ENCODE data around the gene TMEM86A. TPM values are rescaled to one million over a fixed set of nuclear protein-coding genes. Genes with fewer than 3 reads are reported as not detected.
"Not testable (repeated sequence)": the region's sequence is repeated elsewhere in the genome, so short reads cannot be mapped to it uniquely, and the experiment has no call there.

TMEM86A gene
- total and polyA plus RNA-seq, 2 donors, result 1.9 TPM

GRCh38 chr11:18671246-18671645 lies 27.3 kb upstream of the TMEM86A start:
- H3K27ac ChIP-seq (ENCODE audit: low read depth in 1 of 2, low read length in 1 of 2), result no peak overlapping the region
- no peak for DNase-seq (ENCODE audit: low read depth in 6 of 9, low spot score in 9 of 9)
- WGBS, result over 99% methylated on average over 2 of the region's 2 CpGs

DNA sequence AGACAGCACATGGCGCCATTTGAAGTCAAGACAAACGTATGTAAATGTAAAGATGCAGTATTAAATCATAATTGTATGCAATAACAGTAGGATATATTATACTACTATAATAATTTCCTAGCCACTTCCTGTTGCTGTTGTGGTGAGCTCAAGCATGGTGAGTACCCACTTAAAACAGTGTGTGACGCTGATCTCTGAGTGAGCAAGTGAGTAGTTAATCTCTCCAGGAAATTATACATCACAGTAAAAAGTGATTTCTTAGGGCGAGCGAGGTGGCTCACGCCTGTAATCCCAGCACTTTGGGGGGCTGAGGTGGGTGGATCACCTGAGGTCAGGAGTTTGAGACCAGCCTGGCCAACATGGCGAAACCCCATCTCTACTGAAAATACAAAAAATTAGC lies 26.4 kb upstream of the TMEM86A start:
- H3K4me3 ChIP-seq (ENCODE audit: low read length in 2 of 2); H3K27ac ChIP-seq (ENCODE audit: low read depth in 1 of 2, low read length in 1 of 2); H3K4me1 ChIP-seq (ENCODE audit: control insufficient read depth in 2 of 2, insufficient read depth in 2 of 2, low read length in 2 of 2); H3K36me3 ChIP-seq (ENCODE audit: control insufficient read depth in 2 of 2, insufficient read depth in 2 of 2, low read length in 1 of 2); H3K27me3 ChIP-seq (ENCODE audit: control insufficient read depth in 2 of 2, insufficient read depth in 1 of 2, low read length in 1 of 2); H3K9me3 ChIP-seq (ENCODE audit: control insufficient read depth in 2 of 2, insufficient read depth in 1 of 2, low read length in 1 of 2): not testable (repeated sequence)
- DNase-seq (ENCODE audit: low read depth in 6 of 9, low spot score in 9 of 9), result peak in 3 of 9 donors; percentile 3 to 52 (median 22)
- WGBS, result 33% methylated on average over 7 of the region's 7 CpGs

More at GRCh38 chr11:18671246-18671645, 27.3 kb upstream of the TMEM86A start:
- Histone ChIP-seq H3K4me3 (ENCODE audit: low read length in 2 of 2) (no peak overlapping the region), H3K36me3 (ENCODE audit: control insufficient read depth in 2 of 2, insufficient read depth in 2 of 2, low read length in 1 of 2) (no peaks in the 10 kb centered on the region), H3K27me3 (ENCODE audit: control insufficient read depth in 2 of 2, insufficient read depth in 1 of 2, low read length in 1 of 2) (no peaks in the 10 kb centered on the region), H3K9me3 (ENCODE audit: control insufficient read depth in 2 of 2, insufficient read depth in 1 of 2, low read length in 1 of 2) (no peaks in the 10 kb centered on the region), H3K4me1 (ENCODE audit: control insufficient read depth in 2 of 2, insufficient read depth in 2 of 2, low read length in 2 of 2) (no peaks in the 10 kb centered on the region)

DNA sequence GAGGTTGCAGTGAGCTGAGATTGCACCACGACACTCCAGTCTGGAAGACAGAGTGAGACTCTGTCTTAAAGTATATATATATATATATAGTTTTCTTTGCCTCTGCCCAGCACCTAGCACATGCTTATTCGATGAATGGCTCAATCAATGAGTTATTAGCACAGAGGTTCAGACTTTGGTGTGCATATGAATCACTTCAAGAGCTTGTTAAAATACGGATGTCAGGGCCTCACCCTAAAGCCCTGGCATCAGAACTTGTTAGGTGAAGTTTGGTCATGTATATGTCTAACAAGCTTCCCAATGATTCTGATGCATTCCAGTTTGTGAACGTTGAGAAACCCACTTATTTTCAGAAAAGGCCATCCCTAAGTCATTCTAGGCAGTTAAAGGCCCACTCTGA lies 21.8 kb upstream of the TMEM86A start:
- no peak for DNase-seq (ENCODE audit: low read depth in 6 of 9, low spot score in 9 of 9)
- H3K27me3 ChIP-seq (ENCODE audit: control insufficient read depth in 2 of 2, insufficient read depth in 1 of 2, low read length in 1 of 2), result no peaks in the 10 kb centered on the region
- H3K4me1 ChIP-seq (ENCODE audit: control insufficient read depth in 2 of 2, insufficient read depth in 2 of 2, low read length in 2 of 2), result no peaks in the 10 kb centered on the region
- H3K4me3 ChIP-seq (ENCODE audit: low read length in 2 of 2), result no peak overlapping the region
- H3K27ac ChIP-seq (ENCODE audit: low read depth in 1 of 2, low read length in 1 of 2), result no peak overlapping the region
- H3K9me3 ChIP-seq (ENCODE audit: control insufficient read depth in 2 of 2, insufficient read depth in 1 of 2, low read length in 1 of 2), result no peaks in the 10 kb centered on the region
- H3K36me3 ChIP-seq (ENCODE audit: control insufficient read depth in 2 of 2, insufficient read depth in 2 of 2, low read length in 1 of 2), result no peaks in the 10 kb centered on the region
- WGBS, result 68% methylated on average over 4 of the region's 4 CpGs

DNA sequence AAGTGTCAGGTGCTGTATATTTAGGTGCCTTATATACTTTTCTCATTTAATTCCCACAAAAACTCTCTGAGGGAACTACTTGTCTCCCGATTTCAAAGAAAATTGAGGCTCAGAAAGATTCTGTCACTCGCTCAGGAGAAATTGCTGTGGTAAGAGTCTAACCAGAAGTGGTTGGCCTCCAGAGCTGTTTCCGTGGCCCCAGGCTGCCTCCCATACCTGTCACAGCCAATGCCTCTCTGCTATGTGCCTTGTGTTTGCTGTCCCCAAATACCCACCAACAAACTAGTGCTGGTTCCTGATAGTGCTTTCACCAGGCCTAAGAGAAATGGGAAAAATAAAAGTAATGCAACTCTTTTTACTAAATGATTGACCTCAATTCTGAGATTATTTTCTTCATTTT lies 21.0 kb upstream of the TMEM86A start:
- Histone ChIP-seq H3K27ac (ENCODE audit: low read depth in 1 of 2, low read length in 1 of 2) (no peak overlapping the region), H3K27me3 (ENCODE audit: control insufficient read depth in 2 of 2, insufficient read depth in 1 of 2, low read length in 1 of 2) (no peaks in the 10 kb centered on the region), H3K36me3 (ENCODE audit: control insufficient read depth in 2 of 2, insufficient read depth in 2 of 2, low read length in 1 of 2) (no peaks in the 10 kb centered on the region), H3K4me1 (ENCODE audit: control insufficient read depth in 2 of 2, insufficient read depth in 2 of 2, low read length in 2 of 2) (no peaks in the 10 kb centered on the region), H3K9me3 (ENCODE audit: control insufficient read depth in 2 of 2, insufficient read depth in 1 of 2, low read length in 1 of 2) (no peaks in the 10 kb centered on the region), H3K4me3 (ENCODE audit: low read length in 2 of 2) (no peak overlapping the region)
- no peak for DNase-seq (ENCODE audit: low read depth in 6 of 9, low spot score in 9 of 9)
- 96% methylated on average over 3 of the region's 3 CpGs for WGBS

- H3K27ac ChIP-seq (ENCODE audit: low read depth in 1 of 2, low read length in 1 of 2); H3K36me3 ChIP-seq (ENCODE audit: control insufficient read depth in 2 of 2, insufficient read depth in 2 of 2, low read length in 1 of 2); DNase-seq (ENCODE audit: low read depth in 6 of 9, low spot score in 9 of 9); H3K4me3 ChIP-seq (ENCODE audit: low read length in 2 of 2); H3K4me1 ChIP-seq (ENCODE audit: control insufficient read depth in 2 of 2, insufficient read depth in 2 of 2, low read length in 2 of 2); H3K9me3 ChIP-seq (ENCODE audit: control insufficient read depth in 2 of 2, insufficient read depth in 1 of 2, low read length in 1 of 2); H3K27me3 ChIP-seq (ENCODE audit: control insufficient read depth in 2 of 2, insufficient read depth in 1 of 2, low read length in 1 of 2): not testable (repeated sequence)
- WGBS, result 94% methylated on average over 1 of the region's 1 CpG
These were observed 16.6 kb upstream of the TMEM86A start for GRCh38 chr11:18681949-18682348.

DNA sequence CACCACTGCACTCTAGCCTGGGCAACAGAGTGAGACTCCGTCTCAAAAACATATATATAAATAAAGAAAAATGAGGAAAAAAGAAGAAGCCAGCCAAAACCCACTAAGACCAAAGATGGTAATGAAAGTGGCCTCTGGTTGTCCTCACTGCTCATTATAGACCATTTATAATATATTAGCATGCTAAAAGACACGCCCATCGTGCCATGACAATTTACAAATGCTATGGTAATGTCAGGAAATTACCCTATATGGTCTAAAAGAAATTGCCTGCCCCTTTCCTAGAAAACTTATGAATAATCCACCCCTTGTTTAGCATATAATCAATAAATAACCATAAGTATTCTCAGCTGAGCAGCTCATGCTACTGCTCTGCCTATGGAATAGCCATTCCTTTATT lies 16.1 kb upstream of the TMEM86A start:
- H3K27ac ChIP-seq (ENCODE audit: low read depth in 1 of 2, low read length in 1 of 2), result no peak overlapping the region
- no peak for DNase-seq (ENCODE audit: low read depth in 6 of 9, low spot score in 9 of 9)

GRCh38 chr11:18684267-18684666 lies 14.3 kb upstream of the TMEM86A start:
- WGBS, result 99% methylated on average over 1 of the region's 1 CpG
- no peaks in the 10 kb centered on the region for H3K27me3 ChIP-seq (ENCODE audit: control insufficient read depth in 2 of 2, insufficient read depth in 1 of 2, low read length in 1 of 2)
- no peaks in the 10 kb centered on the region for H3K4me1 ChIP-seq (ENCODE audit: control insufficient read depth in 2 of 2, insufficient read depth in 2 of 2, low read length in 2 of 2)
- H3K9me3 ChIP-seq (ENCODE audit: control insufficient read depth in 2 of 2, insufficient read depth in 1 of 2, low read length in 1 of 2), result no peaks in the 10 kb centered on the region
- no peak overlapping the region for H3K4me3 ChIP-seq (ENCODE audit: low read length in 2 of 2)
- no peak overlapping the region for H3K27ac ChIP-seq (ENCODE audit: low read depth in 1 of 2, low read length in 1 of 2)
- no peak for DNase-seq (ENCODE audit: low read depth in 6 of 9, low spot score in 9 of 9)
- H3K36me3 ChIP-seq (ENCODE audit: control insufficient read depth in 2 of 2, insufficient read depth in 2 of 2, low read length in 1 of 2), result no peaks in the 10 kb centered on the region

More for the DNA sequence above, 16.1 kb upstream of the TMEM86A start:
- Histone ChIP-seq H3K4me3 (ENCODE audit: low read length in 2 of 2) (no peak overlapping the region), H3K9me3 (ENCODE audit: control insufficient read depth in 2 of 2, insufficient read depth in 1 of 2, low read length in 1 of 2) (no peaks in the 10 kb centered on the region), H3K27me3 (ENCODE audit: control insufficient read depth in 2 of 2, insufficient read depth in 1 of 2, low read length in 1 of 2) (no peaks in the 10 kb centered on the region), H3K36me3 (ENCODE audit: control insufficient read depth in 2 of 2, insufficient read depth in 2 of 2, low read length in 1 of 2) (no peaks in the 10 kb centered on the region), H3K4me1 (ENCODE audit: control insufficient read depth in 2 of 2, insufficient read depth in 2 of 2, low read length in 2 of 2) (no peaks in the 10 kb centered on the region)
- WGBS, result 94% methylated on average over 3 of the region's 3 CpGs

GRCh38 chr11:18691467-18692140 lies 7.0 kb upstream of the TMEM86A start:
- H3K27me3 ChIP-seq (ENCODE audit: control insufficient read depth in 2 of 2, insufficient read depth in 1 of 2, low read length in 1 of 2); H3K27ac ChIP-seq (ENCODE audit: low read depth in 1 of 2, low read length in 1 of 2); H3K9me3 ChIP-seq (ENCODE audit: control insufficient read depth in 2 of 2, insufficient read depth in 1 of 2, low read length in 1 of 2); H3K36me3 ChIP-seq (ENCODE audit: control insufficient read depth in 2 of 2, insufficient read depth in 2 of 2, low read length in 1 of 2); DNase-seq (ENCODE audit: low read depth in 6 of 9, low spot score in 9 of 9); H3K4me1 ChIP-seq (ENCODE audit: control insufficient read depth in 2 of 2, insufficient read depth in 2 of 2, low read length in 2 of 2); H3K4me3 ChIP-seq (ENCODE audit: low read length in 2 of 2): not testable (repeated sequence)
- 95% methylated on average over 4 of the region's 4 CpGs for WGBS

DNA sequence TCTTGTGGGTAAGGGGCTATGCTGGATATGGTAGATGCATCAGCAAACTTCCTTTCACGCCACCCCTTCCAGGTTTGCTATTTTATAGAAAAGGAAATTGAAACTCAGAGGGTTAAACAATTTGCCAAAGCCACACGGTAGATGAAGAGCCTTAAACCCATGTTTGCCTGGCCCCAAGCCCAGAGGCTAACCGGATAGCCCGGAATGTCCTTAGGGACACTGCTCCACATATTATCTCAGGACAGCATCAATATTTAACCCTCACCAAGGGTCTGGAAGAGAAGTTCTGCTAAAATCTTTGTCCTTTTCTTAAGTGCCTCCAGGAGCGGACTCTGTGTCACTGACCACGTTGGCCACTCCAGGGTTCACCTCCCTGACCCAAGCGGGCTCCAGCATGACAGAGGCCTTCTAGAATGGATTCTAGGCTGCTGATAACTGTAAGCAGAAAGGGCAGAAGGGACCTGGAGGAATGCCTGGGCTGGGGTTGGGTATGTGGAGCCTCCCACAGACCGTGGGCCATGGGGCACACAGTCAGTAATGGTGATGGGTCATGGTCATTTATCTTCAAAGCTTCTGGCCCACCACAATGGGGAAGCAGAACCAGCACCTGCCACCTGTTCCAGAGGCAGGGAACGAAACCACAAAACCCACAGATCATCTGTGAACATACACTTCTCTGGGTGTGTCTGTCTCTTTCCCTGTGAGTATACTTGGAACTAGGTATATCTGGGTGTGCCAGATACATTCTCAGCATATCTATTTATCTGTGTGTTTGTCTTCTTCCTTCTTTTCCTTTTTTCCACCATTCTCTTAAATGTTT lies 5.4 kb upstream of the TMEM86A start:
- peaks cover 0 to 3% of the 10 kb centered on the region in 2 donors for H3K27me3 ChIP-seq (ENCODE audit: control insufficient read depth in 2 of 2, insufficient read depth in 1 of 2, low read length in 1 of 2)
- 75% methylated on average over 9 of the region's 9 CpGs for WGBS

More for the DNA sequence above, 5.4 kb upstream of the TMEM86A start:
- DNase-seq (ENCODE audit: low read depth in 6 of 9, low spot score in 9 of 9), result no peak
- Histone ChIP-seq H3K36me3 (ENCODE audit: control insufficient read depth in 2 of 2, insufficient read depth in 2 of 2, low read length in 1 of 2) (no peaks in the 10 kb centered on the region), H3K27ac (ENCODE audit: low read depth in 1 of 2, low read length in 1 of 2) (no peak overlapping the region), H3K4me1 (ENCODE audit: control insufficient read depth in 2 of 2, insufficient read depth in 2 of 2, low read length in 2 of 2) (peaks cover under 1 to 1% of the 10 kb centered on the region in 2 donors), H3K9me3 (ENCODE audit: control insufficient read depth in 2 of 2, insufficient read depth in 1 of 2, low read length in 1 of 2) (no peaks in the 10 kb centered on the region), H3K4me3 (ENCODE audit: low read length in 2 of 2) (no peak overlapping the region)

Data from thymus (tissue), 11 donors.